CD4-positive, alpha-beta T cell treated with Interleukin-15 for 1 hour (primary cell): ENCODE results near the gene TAF11L10.
"Not testable (repeated sequence)": the region's sequence is repeated elsewhere in the genome, so short reads cannot be mapped to it uniquely, and the experiment has no call there.

Experiments
- DNase-seq: peaks from one replicate; pipeline ENCODE4 v3.0.0-alpha.2; 2020

TAF11L10 gene

DNA sequence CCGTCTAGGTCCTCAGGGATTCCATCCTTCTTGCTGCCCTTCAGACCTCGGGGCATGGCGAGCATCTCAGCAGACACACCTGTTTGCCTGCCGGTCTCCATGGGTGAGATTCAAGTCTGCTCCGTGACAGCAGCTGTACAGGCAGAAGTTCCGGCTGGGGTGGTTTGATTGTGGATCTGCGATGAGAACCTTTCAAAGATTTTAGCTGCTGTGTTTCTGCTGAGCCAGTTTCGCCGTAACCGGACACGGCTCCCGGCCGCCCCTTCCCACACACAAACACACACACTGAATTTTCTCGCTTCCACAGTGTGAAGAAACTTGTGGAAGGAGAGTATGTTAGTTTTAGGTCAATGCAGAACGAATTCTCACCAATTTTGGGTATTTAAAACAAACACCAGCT lies at the start of gene TAF11L10:
Gene TAF11L10, minus strand, starts transcription at position 101 of the 400 bp plus-strand sequence.
- DNase-seq: not testable (repeated sequence)

DNA sequence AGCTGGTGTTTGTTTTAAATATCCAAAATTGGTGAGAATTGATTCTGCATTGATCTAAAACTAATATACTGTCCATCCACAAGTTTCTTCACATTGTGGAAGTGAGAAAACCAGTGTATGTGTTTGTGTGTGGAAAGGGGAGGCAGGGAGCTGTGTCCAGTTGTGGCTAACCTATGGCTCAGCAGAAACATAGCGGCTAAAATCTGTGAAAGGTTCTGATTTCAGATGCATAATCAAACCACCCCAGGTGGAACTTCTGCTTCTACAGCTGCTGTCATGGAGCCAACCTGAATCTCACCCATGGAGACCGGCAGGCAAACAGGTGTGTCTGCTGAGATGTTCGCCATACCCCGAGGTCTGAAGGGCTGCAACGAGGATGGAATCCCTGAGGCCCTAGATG lies 36.5 kb upstream of the TAF11L10 start, which contains the start of gene TAF11L14:
Gene TAF11L14, plus strand, starts transcription at position 301 of the 400 bp plus-strand sequence.
- no peak for DNase-seq

DNA sequence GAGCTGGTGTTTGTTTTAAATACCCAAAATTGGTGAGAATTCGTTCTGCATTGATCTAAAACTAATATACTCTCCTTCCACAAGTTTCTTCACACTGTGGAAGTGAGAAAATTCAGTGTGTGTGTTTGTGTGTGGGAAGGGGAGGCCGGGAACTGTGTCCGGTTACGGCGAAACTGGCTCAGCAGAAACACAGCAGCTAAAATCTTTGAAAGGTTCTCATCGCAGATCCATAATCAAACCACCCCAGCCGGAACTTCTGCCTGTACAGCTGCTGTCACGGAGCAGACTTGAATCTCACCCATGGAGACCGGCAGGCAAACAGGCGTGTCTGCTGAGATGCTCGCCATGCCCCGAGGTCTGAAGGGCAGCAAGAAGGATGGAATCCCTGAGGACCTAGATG lies 34.2 kb upstream of the TAF11L10 start, which contains the start of gene TAF11L13:
Gene TAF11L13, plus strand, starts transcription at position 301 of the 400 bp plus-strand sequence.
- not testable (repeated sequence) for DNase-seq

DNA sequence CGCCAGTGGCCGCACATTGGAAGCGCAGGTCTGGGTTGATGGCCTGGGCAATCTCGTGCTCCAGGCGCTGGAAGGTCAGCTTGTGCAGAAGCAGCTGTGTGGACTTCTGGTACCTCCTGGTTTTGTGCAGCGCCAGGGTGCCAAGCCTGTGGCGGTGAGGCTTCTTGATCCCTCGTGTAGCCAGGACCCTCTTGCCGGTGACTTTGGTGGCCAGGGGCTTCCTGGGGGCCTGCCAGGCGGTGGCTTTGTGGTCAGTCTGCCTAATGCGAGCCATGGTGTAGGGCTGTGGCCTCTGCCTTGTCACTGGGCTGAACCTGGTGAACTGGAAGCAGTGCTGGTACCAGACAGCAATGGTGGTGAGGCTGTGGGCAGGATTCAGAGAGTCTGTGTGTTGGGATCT lies 28.1 kb upstream of the TAF11L10 start:
- DNase-seq: no peak

DNA sequence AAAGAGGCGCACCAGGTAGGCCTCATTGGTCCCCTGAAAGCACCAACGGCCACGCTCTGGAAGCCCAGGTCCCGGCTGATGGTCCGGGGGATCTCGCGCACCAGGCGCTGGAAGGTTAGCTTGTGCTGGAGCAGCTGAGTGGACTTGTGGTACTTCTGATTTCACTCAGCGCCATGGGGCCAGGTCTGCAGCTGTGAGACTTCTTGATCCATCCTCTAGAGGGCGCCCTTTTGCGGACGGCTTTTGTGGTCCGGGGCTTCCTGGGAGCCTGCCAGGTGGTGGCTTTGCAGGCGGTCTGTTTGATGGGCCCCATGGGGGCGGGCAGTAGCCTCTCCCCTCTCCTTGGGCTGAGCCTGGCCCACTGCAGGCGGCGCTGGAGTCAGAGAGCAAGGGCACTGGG lies 23.0 kb upstream of the TAF11L10 start:
- DNase-seq: no peak

DNA sequence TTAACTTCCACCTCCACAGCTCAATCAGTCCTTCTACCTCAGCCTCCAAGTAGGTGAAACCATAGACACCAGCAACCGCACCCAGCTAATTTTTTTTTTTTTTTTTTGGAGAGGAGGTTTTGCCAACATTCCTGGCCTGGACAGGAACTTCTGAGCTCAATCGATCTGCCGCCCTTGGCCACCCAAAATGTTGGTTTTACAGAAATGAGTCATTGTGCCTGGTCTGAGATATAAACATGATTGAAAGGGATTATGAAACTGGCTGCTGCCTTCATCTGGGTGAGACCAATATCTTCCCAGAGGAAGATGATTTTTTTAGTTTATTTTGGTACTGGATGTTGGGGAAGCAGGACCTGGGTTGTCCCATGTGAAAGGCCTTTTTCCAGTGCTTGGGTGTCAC lies 21.7 kb upstream of the TAF11L10 start:
- DNase-seq: no peak

DNA sequence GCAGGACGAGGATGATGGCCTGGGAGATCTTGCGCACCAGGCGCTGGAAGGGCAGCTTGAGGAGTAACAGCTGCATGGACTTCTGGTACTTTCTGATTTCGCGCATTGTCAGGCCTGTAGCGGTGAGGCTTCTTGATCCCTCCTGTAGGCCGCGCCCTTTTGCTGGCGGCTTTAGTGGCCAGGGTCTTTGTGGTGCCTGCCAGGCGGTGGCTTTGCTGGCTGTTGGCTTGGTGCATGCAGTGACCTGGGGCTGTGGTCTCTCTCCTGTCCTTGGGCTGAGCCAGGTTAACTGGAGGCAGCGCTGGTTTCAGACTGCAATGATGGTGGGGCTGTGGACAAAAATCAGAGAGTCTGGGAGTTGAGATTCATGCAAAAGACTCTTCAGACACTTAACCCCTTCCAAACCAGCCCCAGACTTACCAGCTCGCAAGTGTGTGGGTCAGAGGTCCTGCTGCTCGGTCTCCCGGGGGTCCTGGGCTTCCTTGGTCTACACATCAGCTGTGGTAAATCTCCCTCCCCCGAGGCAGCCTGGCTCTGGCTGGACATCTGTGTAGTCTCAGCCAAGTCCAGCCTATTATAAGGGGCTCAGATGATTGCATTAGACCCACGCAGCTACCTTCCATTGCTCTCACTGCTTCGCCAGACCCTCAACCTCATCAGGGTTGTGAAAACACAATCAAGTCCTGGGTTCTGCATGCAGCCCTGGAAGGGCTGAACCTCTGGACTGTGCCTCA lies 17.4 kb upstream of the TAF11L10 start:
- no peak for DNase-seq

DNA sequence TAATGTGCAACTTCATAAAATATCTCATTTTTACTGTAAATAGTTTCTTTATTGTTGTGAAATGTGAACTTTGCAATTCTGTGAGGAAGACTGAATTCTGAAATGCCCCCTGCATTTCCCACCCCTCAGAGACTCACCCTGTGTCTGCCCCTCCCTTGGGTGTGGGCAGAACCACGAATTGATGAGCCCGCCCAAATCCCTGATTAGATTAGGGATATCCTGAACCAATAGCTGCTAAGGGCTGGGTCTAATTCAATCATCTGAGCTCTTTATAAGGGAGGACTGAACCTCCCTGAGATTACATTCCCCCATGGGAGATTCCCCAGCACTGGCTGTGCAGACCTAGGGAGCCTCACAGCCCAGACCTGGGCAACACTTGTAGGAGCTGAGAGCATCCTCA lies 12.5 kb upstream of the TAF11L10 start, which contains the start of gene TAF11L12:
Gene TAF11L12, plus strand, starts transcription at position 301 of the 400 bp plus-strand sequence.
- not testable (repeated sequence) for DNase-seq

DNA sequence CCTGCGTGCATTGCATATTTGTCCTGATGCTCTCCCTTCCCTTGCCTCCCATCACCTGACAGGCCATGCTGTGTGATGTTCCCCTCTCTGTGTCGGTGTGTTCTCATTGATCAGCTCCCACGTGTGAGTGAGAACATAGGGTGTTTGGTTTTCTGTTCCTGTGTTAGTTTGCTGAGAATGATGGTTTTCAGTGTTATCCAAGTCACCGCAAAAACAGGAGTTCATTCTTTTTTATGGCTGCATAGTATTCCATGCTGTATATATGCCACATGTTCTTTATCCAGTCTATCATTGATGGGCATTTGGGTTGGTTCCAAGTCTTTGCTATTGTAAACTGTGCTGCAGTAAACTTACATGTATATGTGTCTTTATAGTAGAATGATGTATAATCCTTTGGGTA lies 9.8 kb upstream of the TAF11L10 start:
- DNase-seq: not testable (repeated sequence)

DNA sequence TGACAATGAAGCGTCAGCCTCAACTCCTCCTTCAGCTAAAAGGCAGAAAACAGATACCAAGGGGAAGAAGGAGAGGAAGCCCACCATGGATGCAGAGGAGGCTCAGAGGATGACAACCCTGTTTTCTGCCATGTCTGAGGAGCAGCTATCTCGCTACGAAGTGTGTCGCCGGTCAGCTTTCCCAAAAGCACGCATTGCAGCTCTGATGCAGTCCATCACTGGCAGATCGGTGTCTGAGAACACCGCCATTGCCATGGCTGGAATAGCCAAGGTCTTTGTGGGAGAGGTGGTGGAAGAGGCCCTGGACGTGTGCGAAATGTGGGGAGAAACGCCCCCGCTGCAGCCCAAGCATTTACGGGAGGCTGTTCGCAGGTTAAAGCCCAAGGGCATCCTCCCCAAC lies 7.3 kb upstream of the TAF11L10 start:
- no peak for DNase-seq

DNA sequence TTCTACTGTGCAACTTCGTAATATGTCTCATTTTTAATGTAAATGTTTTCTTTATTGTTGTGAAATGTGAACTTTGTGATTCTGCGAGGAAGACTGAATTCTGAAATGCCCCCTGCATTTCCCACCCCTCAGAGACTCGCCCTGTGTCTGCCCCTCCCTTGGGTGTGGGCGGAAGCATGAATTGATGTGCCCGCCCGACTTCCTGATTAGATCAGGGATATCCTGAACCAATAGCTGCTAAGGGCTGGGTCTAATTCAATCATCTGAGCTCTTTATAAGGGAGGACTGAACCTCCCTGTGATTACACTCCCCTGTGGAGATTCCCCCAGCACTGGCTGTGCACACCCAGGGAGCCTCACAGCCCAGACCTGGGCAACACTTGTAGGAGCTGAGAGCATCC lies 6.3 kb upstream of the TAF11L10 start, which contains the start of gene TAF11L11:
Gene TAF11L11, plus strand, starts transcription at position 304 of the 400 bp plus-strand sequence.
- not testable (repeated sequence) for DNase-seq

DNA sequence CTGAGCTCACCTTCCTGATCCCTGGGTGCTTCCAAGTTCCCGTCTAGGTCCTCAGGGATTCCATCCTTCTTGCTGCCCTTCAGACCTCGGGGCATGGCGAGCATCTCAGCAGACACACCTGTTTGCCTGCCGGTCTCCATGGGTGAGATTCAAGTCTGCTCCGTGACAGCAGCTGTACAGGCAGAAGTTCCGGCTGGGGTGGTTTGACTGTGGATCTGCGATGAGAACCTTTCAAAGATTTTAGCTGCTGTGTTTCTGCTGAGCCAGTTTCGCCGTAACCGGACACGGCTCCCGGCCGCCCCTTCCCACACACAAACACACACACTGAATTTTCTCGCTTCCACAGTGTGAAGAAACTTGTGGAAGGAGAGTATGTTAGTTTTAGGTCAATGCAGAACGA lies 3.4 kb downstream of the TAF11L10 start, which contains the start of gene TAF11L9:
Gene TAF11L9, minus strand, starts transcription at position 140 of the 400 bp plus-strand sequence.
- not testable (repeated sequence) for DNase-seq

DNA sequence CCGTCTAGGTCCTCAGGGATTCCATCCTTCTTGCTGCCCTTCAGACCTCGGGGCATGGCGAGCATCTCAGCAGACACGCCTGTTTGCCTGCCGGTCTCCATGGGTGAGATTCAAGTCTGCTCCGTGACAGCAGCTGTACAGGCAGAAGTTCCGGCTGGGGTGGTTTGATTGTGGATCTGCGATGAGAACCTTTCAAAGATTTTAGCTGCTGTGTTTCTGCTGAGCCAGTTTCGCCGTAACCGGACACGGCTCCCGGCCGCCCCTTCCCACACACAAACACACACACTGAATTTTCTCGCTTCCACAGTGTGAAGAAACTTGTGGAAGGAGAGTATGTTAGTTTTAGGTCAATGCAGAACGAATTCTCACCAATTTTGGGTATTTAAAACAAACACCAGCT lies 6.8 kb downstream of the TAF11L10 start, which contains the start of gene TAF11L8:
Gene TAF11L8, minus strand, starts transcription at position 101 of the 400 bp plus-strand sequence.
- DNase-seq: not testable (repeated sequence)

DNA sequence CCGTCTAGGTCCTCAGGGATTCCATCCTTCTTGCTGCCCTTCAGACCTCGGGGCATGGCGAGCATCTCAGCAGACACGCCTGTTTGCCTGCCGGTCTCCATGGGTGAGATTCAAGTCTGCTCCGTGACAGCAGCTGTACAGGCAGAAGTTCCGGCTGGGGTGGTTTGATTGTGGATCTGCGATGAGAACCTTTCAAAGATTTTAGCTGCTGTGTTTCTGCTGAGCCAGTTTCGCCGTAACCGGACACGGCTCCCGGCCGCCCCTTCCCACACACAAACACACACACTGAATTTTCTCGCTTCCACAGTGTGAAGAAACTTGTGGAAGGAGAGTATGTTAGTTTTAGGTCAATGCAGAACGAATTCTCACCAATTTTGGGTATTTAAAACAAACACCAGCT lies 12.0 kb downstream of the TAF11L10 start, which contains the start of gene TAF11L7:
Gene TAF11L7, minus strand, starts transcription at position 101 of the 400 bp plus-strand sequence.
- not testable (repeated sequence) for DNase-seq
